Panc1 (cell line): Measurements from ENCODE around the gene TOR1B. TPM values are rescaled to one million over a fixed set of nuclear protein-coding genes. Genes with fewer than 3 reads are reported as not detected.

Experiments used
- ATAC-seq: fragments of 200-7000 bp; cut with Tn5 transposase; 2 replicates; pipeline ENCODE4 v1.9.1; 2020; ENCODE audit warnings: mild to moderate bottlenecking, moderate library complexity
- BruUV-seq: library from RNA; stranded (reverse); fragments of 400-500 nt; replicated peaks from 2 replicates; lab custom pipeline; 2021; lab: Mats Ljungman, UMichigan
- CTCF ChIA-PET: fragments of 300-600 bp; sonication (Branson Sonifier 250); formaldehyde crosslinking; loops from one replicate; lab custom pipeline; 2022; ENCODE audit warnings: antibody characterized with exemption; lab: Charles Lee
- POLR2A ChIA-PET: fragments of 300-600 bp; sonication (Branson Sonifier 250); formaldehyde crosslinking; loops from one replicate; lab custom pipeline; 2022; ENCODE audit warnings: antibody characterized with exemption; lab: Charles Lee
- DNase-seq: peaks from one replicate; pipeline ENCODE4 v3.0.0-alpha.2; 2010; ENCODE audit warnings: low read depth, low spot score
- H3K27ac ChIP-seq: 2 replicates; pipeline ENCODE4 v1.5.1; 2011; ENCODE audit warnings: mild to moderate bottlenecking, low read length, inconsistent platforms
- H3K27me3 ChIP-seq: fragments of 200-500 bp; sonication (Bioruptor generic); 2 replicates; pipeline ENCODE4 v1.6.0; 2014; ENCODE audit warnings: low read length, inconsistent platforms; ENCODE audit not compliant: control insufficient read depth, insufficient read depth
- H3K36me3 ChIP-seq: fragments of 200-500 bp; sonication (Bioruptor generic); 2 replicates; pipeline ENCODE4 v1.5.1; 2014; ENCODE audit warnings: inconsistent platforms, mild to moderate bottlenecking, low read length, moderate library complexity; ENCODE audit not compliant: control insufficient read depth, insufficient read depth
- H3K4me1 ChIP-seq: 2 replicates; pipeline ENCODE4 v1.5.1; 2011; ENCODE audit warnings: inconsistent platforms, mild to moderate bottlenecking, low read length, moderate library complexity; ENCODE audit not compliant: control insufficient read depth, insufficient read depth
- H3K4me3 ChIP-seq, 2 experiments: 2 replicates each; pipeline ENCODE4 v1.5.1; 2011 to 2012; ENCODE audit warnings: low read depth in 2 of 2, low read length in 2 of 2, mild to moderate bottlenecking in 2 of 2, inconsistent platforms in 1 of 2, moderate library complexity in 1 of 2
- H3K9me3 ChIP-seq: fragments of 200-500 bp; sonication (Bioruptor generic); 2 replicates; pipeline ENCODE4 v1.5.1; 2014; ENCODE audit warnings: low read depth, mild to moderate bottlenecking, inconsistent platforms, low read length, moderate library complexity; ENCODE audit not compliant: control insufficient read depth, insufficient read depth
- CTCF ChIP-seq: fragments of 450-650 bp; IDR thresholded peaks from 2 replicates; pipeline ENCODE4 v1.5.1; 2017; ENCODE audit warnings: mild to moderate bottlenecking
- POLR2AphosphoS5 ChIP-seq: IDR thresholded peaks from 2 replicates; pipeline ENCODE4 v1.6.1; 2012; ENCODE audit warnings: mild to moderate bottlenecking, low read depth, low read length, moderate library complexity
- REST ChIP-seq, 2 experiments: IDR thresholded peaks; 2 replicates each; pipeline ENCODE4 v1.6.1; 2011 to 2012; ENCODE audit warnings: low read depth in 2 of 2, control low read depth in 1 of 2, low read length in 1 of 2, mild to moderate bottlenecking in 1 of 2, moderate library complexity in 1 of 2; ENCODE audit not compliant: insufficient read depth in 1 of 2
- SIN3A ChIP-seq: IDR thresholded peaks from 2 replicates; pipeline ENCODE4 v1.6.1; 2012; ENCODE audit warnings: low read depth, mild to moderate bottlenecking, low read length, moderate library complexity, borderline replicate concordance; ENCODE audit not compliant: insufficient read depth
- TCF7L2 ChIP-seq: IDR thresholded peaks from 2 replicates; pipeline ENCODE4 v1.6.1; 2011; ENCODE audit warnings: mild to moderate bottlenecking, low read depth, low read length, inconsistent platforms
- in situ Hi-C: cut with HindIII; loops from 2 replicates; pipeline ENCODE4 v1.10.0; 2016; ENCODE audit warnings: low sequenced_read_pairs, low pct_unique_long_range_greater_than_20kb
- intact Hi-C: fragments of 100-400 bp; cut with micrococcal nuclease; formaldehyde crosslinking; loops from one replicate; pipeline ENCODE4 v1.10.0; 2022; ENCODE audit not compliant: unreplicated experiment
- total RNA-seq: library from RNA; stranded (reverse); gene quantifications from one replicate; pipeline ENCODE4 v1.2.1, GENCODE V29; 2021; ENCODE audit not compliant: unreplicated experiment

Gene TOR1B
- total RNA-seq, 1 experiment from 2014 or later = 37.6 TPM

- in situ Hi-C loops (no loop called here), intact Hi-C loops (loop anchor here (5.0 kb wide), 1 partner anchor 137 kb away; the partner anchor contains the start of gene ASB6)
- no peaks in the 10 kb centered on the region for H3K9me3 ChIP-seq
- no TSS peak for BruUV-seq
- ATAC-seq (no peak), DNase-seq (no peak)
- H3K27me3 ChIP-seq = no peaks in the 10 kb centered on the region
- H3K36me3 ChIP-seq = no peaks in the 10 kb centered on the region
- no peak for TF ChIP-seq SIN3A
- TF ChIP-seq POLR2AphosphoS5 = no peak
- no peak for TF ChIP-seq REST (IDR thresholded peaks at IDR 0.05; ENCODE audit: insufficient read depth in 1 of 2, low read depth in 2 of 2, low read length in 1 of 2)
- ChIA-PET POLR2A (no interaction called here), CTCF (interaction anchor here (0.9 kb wide), 1 partner anchor 28 kb away, joined by 12 read pairs; no protein-coding TSS in a partner anchor)
- H3K27ac ChIP-seq = no peak overlapping the region
- no peaks in the 10 kb centered on the region for H3K4me1 ChIP-seq
- no peak overlapping the region for H3K4me3 ChIP-seq
These were observed 23.3 kb upstream of the TOR1B start for GRCh38 chr9:129779560-129780190.

GRCh38 chr9:129781131-129781530 lies 21.9 kb upstream of the TOR1B start:
- no TSS peak for BruUV-seq
- Histone ChIP-seq H3K27ac (no peak overlapping the region), H3K27me3 (no peaks in the 10 kb centered on the region), H3K4me3 (no peak overlapping the region), H3K36me3 (no peaks in the 10 kb centered on the region), H3K9me3 (no peaks in the 10 kb centered on the region), H3K4me1 (no peaks in the 10 kb centered on the region)
- in situ Hi-C loops = no loop called here
- DNase-seq = no peak
- ChIA-PET POLR2A (no interaction called here), CTCF (interaction anchor here (0.6 kb wide), 1 partner anchor 8 kb away, joined by 3 read pairs; no protein-coding TSS in a partner anchor)
- ATAC-seq = no peak
- no peak for TF ChIP-seq REST (IDR thresholded peaks at IDR 0.05; ENCODE audit: insufficient read depth in 1 of 2, low read depth in 2 of 2, low read length in 1 of 2)
- TF ChIP-seq TCF7L2 = no peak
- TF ChIP-seq CTCF = no peak
- TF ChIP-seq POLR2AphosphoS5 = no peak
- no peak for TF ChIP-seq SIN3A
- intact Hi-C loops = loop anchor here (5.0 kb wide), 1 partner anchor 139 kb away; the partner anchor contains the start of gene ASB6
